Measurements from ENCODE around the gene DOC2A. TPM values are rescaled to one million over a fixed set of nuclear protein-coding genes. Genes with fewer than 3 reads are reported as not detected.

The DOC2A gene
- total RNA-seq, 2 experiments from 2014 or later: 0.14 TPM

- Histone ChIP-seq H3K4me3 (ENCODE audit: low read length) (no peak overlapping the region), H3K27ac (ENCODE audit: low read depth in 1 of 2, low read length in 2 of 2) (no peak overlapping the region), H3K27me3 (ENCODE audit: control insufficient read depth in 1 of 2, insufficient read depth in 2 of 2, low read length in 2 of 2) (no peaks in the 10 kb centered on the region), H3K36me3 (ENCODE audit: insufficient read depth, low read length) (peaks cover 53% of the 10 kb centered on the region), H3K4me1 (ENCODE audit: insufficient read depth, low read length) (peaks cover 37% of the 10 kb centered on the region), H3K9me3 (ENCODE audit: control insufficient read depth in 1 of 2, insufficient read depth in 1 of 2, low read length in 2 of 2) (no peaks in the 10 kb centered on the region)
- H3K36me3 Mint-ChIP-seq (ENCODE audit: low read depth): peaks cover 66% of the 10 kb centered on the region
- no peak for ATAC-seq (ENCODE audit: poor library complexity)
- no peak overlapping the region for H3K4me3 Mint-ChIP-seq
- no peaks in the 10 kb centered on the region for H3K27me3 Mint-ChIP-seq
- intact Hi-C loops (cut with DNase I, micrococcal nuclease): loop anchor here in 1 of 2 experiments (5.0 kb wide), 1 partner anchor 56 kb away; no protein-coding TSS in a partner anchor
- ChIA-PET CTCF (no interaction called here), POLR2A (interaction anchor here (1.9 kb wide), 1 partner anchor 17 kb away, joined by 9 read pairs; the partner anchor contains the start of gene TMEM219)
- DNase-seq: no peak
- no peak for TF ChIP-seq CTCF (IDR thresholded peaks at IDR 0.05)
- H3K4me1 Mint-ChIP-seq (ENCODE audit: low read depth): peaks cover 48% of the 10 kb centered on the region
- H3K27ac Mint-ChIP-seq: no peak overlapping the region
- no peaks in the 10 kb centered on the region for H3K9me3 Mint-ChIP-seq
These were observed 32.7 kb downstream of the DOC2A start for GRCh38 chr16:29978081-29978480.

GRCh38 chr16:29977063-29977825 is 33.6 kb downstream of the DOC2A start:
- ChIA-PET CTCF (no interaction called here), POLR2A (interaction anchor here (2.2 kb wide), 1 partner anchor 51 kb away, joined by 11 read pairs; the partner anchor contains the start of gene KCTD13)
- H3K4me3 Mint-ChIP-seq: no peak overlapping the region
- Histone ChIP-seq H3K9me3 (ENCODE audit: control insufficient read depth in 1 of 2, insufficient read depth in 1 of 2, low read length in 2 of 2) (no peaks in the 10 kb centered on the region), H3K4me3 (ENCODE audit: low read length) (no peak overlapping the region), H3K27ac (ENCODE audit: low read depth in 1 of 2, low read length in 2 of 2) (no peak overlapping the region), H3K4me1 (ENCODE audit: insufficient read depth, low read length) (peaks cover 39% of the 10 kb centered on the region), H3K36me3 (ENCODE audit: insufficient read depth, low read length) (peaks cover 45% of the 10 kb centered on the region), H3K27me3 (ENCODE audit: control insufficient read depth in 1 of 2, insufficient read depth in 2 of 2, low read length in 2 of 2) (no peaks in the 10 kb centered on the region)
- peak in 1 of 14 experiments; percentile 4 for DNase-seq
- intact Hi-C loops (cut with DNase I, micrococcal nuclease): loop anchor here in 1 of 2 experiments (5.0 kb wide), 1 partner anchor 55 kb away; no protein-coding TSS in a partner anchor
- H3K9me3 Mint-ChIP-seq: no peaks in the 10 kb centered on the region
- no peaks in the 10 kb centered on the region for H3K27me3 Mint-ChIP-seq
- peaks cover 50% of the 10 kb centered on the region for H3K4me1 Mint-ChIP-seq (ENCODE audit: low read depth)
- no peak for TF ChIP-seq CTCF (IDR thresholded peaks at IDR 0.05)
- peaks cover 58% of the 10 kb centered on the region for H3K36me3 Mint-ChIP-seq (ENCODE audit: low read depth)
- ATAC-seq (ENCODE audit: poor library complexity): no peak
- peak overlapping the region; percentile 84 for H3K27ac Mint-ChIP-seq

DNA sequence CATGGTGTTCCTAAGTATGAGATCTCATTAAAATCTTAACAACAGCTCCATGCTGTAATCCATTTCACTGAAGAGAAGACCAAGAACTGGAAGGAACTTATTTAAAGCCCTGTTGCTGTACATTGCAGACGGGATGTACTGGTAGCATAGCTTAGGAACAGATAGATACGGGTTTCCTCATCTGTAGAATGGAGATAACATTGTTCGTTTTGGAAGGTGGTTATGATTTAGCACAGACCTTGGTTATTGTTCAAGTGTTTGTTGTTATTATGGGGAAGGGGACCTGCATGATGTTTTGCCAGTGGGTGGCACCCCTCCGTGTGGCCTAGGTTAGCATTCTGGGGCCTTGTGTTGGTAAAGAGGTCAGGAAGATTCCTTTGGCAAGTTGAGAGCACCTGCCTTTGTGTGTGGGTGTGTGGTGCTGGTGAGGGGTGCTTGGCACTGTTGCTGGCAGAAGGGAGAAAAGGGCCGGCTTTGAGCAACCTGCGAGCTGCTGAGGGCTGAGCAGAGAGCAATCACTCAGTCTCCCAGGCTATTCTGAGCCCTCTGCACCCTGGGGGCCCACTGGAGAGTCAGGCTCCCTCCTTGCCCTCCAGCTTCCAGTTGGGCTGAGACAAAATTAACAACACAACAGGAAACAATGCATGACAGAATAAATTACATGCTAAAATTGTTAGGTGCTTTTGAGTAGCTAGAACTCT is 34.9 kb downstream of the DOC2A start:
- Histone ChIP-seq H3K4me1 (ENCODE audit: insufficient read depth, low read length) (peaks cover 39% of the 10 kb centered on the region), H3K4me3 (ENCODE audit: low read length) (peak overlapping the region; percentile 99), H3K9me3 (ENCODE audit: control insufficient read depth in 1 of 2, insufficient read depth in 1 of 2, low read length in 2 of 2) (no peaks in the 10 kb centered on the region), H3K27me3 (ENCODE audit: control insufficient read depth in 1 of 2, insufficient read depth in 2 of 2, low read length in 2 of 2) (no peaks in the 10 kb centered on the region), H3K27ac (ENCODE audit: low read depth in 1 of 2, low read length in 2 of 2) (no peak overlapping the region), H3K36me3 (ENCODE audit: insufficient read depth, low read length) (peaks cover 32% of the 10 kb centered on the region)
- H3K27ac Mint-ChIP-seq: peak overlapping the region; percentile 84
- TF ChIP-seq CTCF (IDR thresholded peaks at IDR 0.05): no peak
- peaks cover 50% of the 10 kb centered on the region for H3K4me1 Mint-ChIP-seq (ENCODE audit: low read depth)
- H3K27me3 Mint-ChIP-seq: no peaks in the 10 kb centered on the region
- ChIA-PET POLR2A (interaction anchor here (0.9 to 6.4 kb wide), 4 partner anchors 14 to 168 kb away, joined by 3 to 69 read pairs (median 14); partner anchors contain the start of genes HIRIP3, INO80E, KCTD13 and TMEM219), CTCF (interaction anchor here (1.2 to 1.3 kb wide), 2 partner anchors 14 to 112 kb away, joined by 3 read pairs; partner anchors contain the start of genes CDIPT and TMEM219)
- ATAC-seq (ENCODE audit: poor library complexity) (no peak), DNase-seq (no peak)
- H3K4me3 Mint-ChIP-seq: peak overlapping the region; percentile 98
- peaks cover 51% of the 10 kb centered on the region for H3K36me3 Mint-ChIP-seq (ENCODE audit: low read depth)
- no peaks in the 10 kb centered on the region for H3K9me3 Mint-ChIP-seq
- intact Hi-C loops (cut with DNase I, micrococcal nuclease): loop anchor here in 1 of 2 experiments (5.0 kb wide), 1 partner anchor 54 kb away; no protein-coding TSS in a partner anchor

Measured in CD4-positive, alpha-beta T cell (primary cell).